Stomach (tissue), 9 donors: ENCODE measurements around the gene MYL3. TPM values are rescaled to one million over a fixed set of nuclear protein-coding genes. Genes with fewer than 3 reads are reported as not detected.

Source experiments
- DNase-seq, 2 donors: peaks; one replicate each; pipeline versions ENCODE4 v3.0.0 to v3.0.0-alpha.2; 2013 to 2019
- H3K27ac ChIP-seq, 5 donors: fragments of 200-600 bp in 4 of 5; sonication (generic) in 4 of 5; one replicate each; pipeline ENCODE4 v1.5.1; 2013 to 2019; ENCODE audit warnings: mild to moderate bottlenecking in 1 of 5, moderate library complexity in 1 of 5
- H3K27me3 ChIP-seq, 3 donors: fragments of 200-600 bp; sonication (generic); one replicate each; pipeline ENCODE4 v1.5.1; 2017 to 2019; ENCODE audit warnings: mixed run types in 1 of 3
- H3K36me3 ChIP-seq, 4 donors: fragments of 200-600 bp; sonication (generic); 1 replicate in 3 of 4; 2 replicates in 1 of 4; pipeline ENCODE4 v1.5.1; 2016 to 2019
- H3K4me1 ChIP-seq, 4 donors: fragments of 200-600 bp; sonication (generic); one replicate each; pipeline ENCODE4 v1.5.1; 2016 to 2019
- H3K4me3 ChIP-seq, 4 donors: fragments of 200-600 bp; sonication (generic) in 3 of 4; one replicate each; pipeline ENCODE4 v1.5.1; 2016 to 2019; ENCODE audit warnings: mild to moderate bottlenecking in 1 of 4
- H3K9me3 ChIP-seq, 4 donors: fragments of 200-600 bp; sonication (generic); one replicate each; pipeline ENCODE4 v1.5.1; 2016 to 2019
- CTCF ChIP-seq, 7 experiments: fragments of 450-650 bp in 4 of 7; fragments of 200-600 bp in 3 of 7; sonication (generic) in 3 of 7; IDR thresholded peaks; one replicate each; pipeline ENCODE4 v1.5.1; 2016 to 2019; ENCODE audit warnings: antibody characterized with exemption in 7 of 7, control low read depth in 2 of 7, mild to moderate bottlenecking in 1 of 7
- EP300 ChIP-seq: sonication (generic); formaldehyde crosslinking; IDR thresholded peaks from one replicate; pipeline ENCODE4 v1.6.1; 2017; ENCODE audit warnings: antibody characterized with exemption
- POLR2A ChIP-seq, 4 donors: fragments of 450-650 bp; IDR thresholded peaks; one replicate each; pipeline ENCODE4 v1.6.1; 2016; ENCODE audit warnings: antibody characterized with exemption in 4 of 4, control low read depth in 2 of 4, mild to moderate bottlenecking in 1 of 4, moderate library complexity in 1 of 4
- POLR2AphosphoS5 ChIP-seq, 3 donors: sonication (generic); formaldehyde crosslinking; IDR thresholded peaks; one replicate each; pipeline ENCODE4 v1.6.1; 2016; ENCODE audit warnings: antibody characterized with exemption in 3 of 3
- WGBS, 5 donors: extraction: QIAGEN DNeasy Blood & Tissue Kit in 3 of 5; methylation state at CpG; one replicate each; pipeline versions ENCODE4 v1.1.5 to v1.1.7; 2013 to 2018; 5-methylcytosine and 5-hydroxymethylcytosine counted together
- intact Hi-C: fragments of 100-400 bp; cut with DNase I; formaldehyde crosslinking; loops from one replicate; pipeline ENCODE4 v1.15.1; 2023; ENCODE audit warnings: low total_unique reads
- polyA plus RNA-seq, 3 donors: library from polyadenylated mRNA; stranded (reverse); fragments of 200-250 nt; gene quantifications; one replicate each; pipeline ENCODE4 v1.2.3, GENCODE V29; 2013
- total RNA-seq, 5 donors: library from RNA; depleted of rRNA; stranded (reverse); fragments of >200 nt; gene quantifications; one replicate each; pipeline versions ENCODE4 v1.1.0 to v1.2.3, GENCODE V29; 2014 to 2016
- donor health status: healthy with polysubstance abuse.
- donor health status: Bipolar disorder and iron deficiency.
- donor health status: healthy.

MYL3 gene
- total and polyA plus RNA-seq, 8 donors = 1.5 to 11.5 (median 5.0) TPM; not detected in 4

GRCh38 chr3:46844881-46845312 lies 18.3 kb downstream of the MYL3 start:
- Histone ChIP-seq H3K27ac (peak overlapping the region; percentile 22 to 87 (median 82)), H3K9me3 (peaks cover 0 to 26% (median 10%) of the 10 kb centered on the region in 4 donors), H3K4me1 (peaks cover 18 to 25% (median 22%) of the 10 kb centered on the region in 4 donors), H3K36me3 (no peaks in the 10 kb centered on the region), H3K27me3 (no peaks in the 10 kb centered on the region), H3K4me3 (peak overlapping the region; percentile 55 to 66 (median 58))
- intact Hi-C loops = no loop called here
- 37 to 47% (median 38%) methylated on average over 11 of the region's 11 CpGs for WGBS, 5 donors
- TF ChIP-seq POLR2AphosphoS5 (IDR thresholded peaks at IDR 0.05) (no peak), EP300 (no peak), CTCF (IDR thresholded peaks at IDR 0.05) (no peak), POLR2A (IDR thresholded peaks at IDR 0.05) (no peak)
- DNase-seq = peak in 1 of 2 donors; percentile 43

- no peak for DNase-seq
- peaks cover 0 to 30% (median 12%) of the 10 kb centered on the region in 4 donors for H3K9me3 ChIP-seq
- peak overlapping the region in 3 of 5 donors; percentile 82 to 87 (median 83) for H3K27ac ChIP-seq
- 63 to 79% (median 71%) methylated on average over 3 of the region's 3 CpGs for WGBS, 5 donors
- no peaks in the 10 kb centered on the region for H3K36me3 ChIP-seq
- H3K4me3 ChIP-seq = no peak overlapping the region
- intact Hi-C loops = no loop called here
- TF ChIP-seq CTCF (IDR thresholded peaks at IDR 0.05) (no peak), POLR2AphosphoS5 (IDR thresholded peaks at IDR 0.05) (no peak), POLR2A (IDR thresholded peaks at IDR 0.05) (no peak), EP300 (no peak)
- no peaks in the 10 kb centered on the region for H3K27me3 ChIP-seq
- peaks cover 18 to 25% (median 22%) of the 10 kb centered on the region in 4 donors for H3K4me1 ChIP-seq
Observed at GRCh38 chr3:46844397-46844796, 18.8 kb downstream of the MYL3 start.

- Histone ChIP-seq H3K4me1 (peaks cover 18 to 25% (median 22%) of the 10 kb centered on the region in 4 donors), H3K9me3 (peaks cover 0 to 39% (median 19%) of the 10 kb centered on the region in 4 donors), H3K36me3 (no peaks in the 10 kb centered on the region), H3K27ac (no peak overlapping the region), H3K4me3 (no peak overlapping the region), H3K27me3 (no peaks in the 10 kb centered on the region)
- no peak for TF ChIP-seq EP300
- no peak for TF ChIP-seq POLR2AphosphoS5 (IDR thresholded peaks at IDR 0.05)
- no peak for TF ChIP-seq CTCF (IDR thresholded peaks at IDR 0.05)
- no peak for TF ChIP-seq POLR2A (IDR thresholded peaks at IDR 0.05)
- WGBS, 5 donors = 89 to 97% (median 91%) methylated on average over 3 of the region's 3 CpGs
- no peak for DNase-seq
- intact Hi-C loops = no loop called here
Observed at GRCh38 chr3:46843508-46843907, 19.7 kb downstream of the MYL3 start.

GRCh38 chr3:46840491-46840890 lies 22.8 kb downstream of the MYL3 start:
- peaks cover 6 to 10% (median 8%) of the 10 kb centered on the region in 4 donors for H3K4me1 ChIP-seq
- no peak overlapping the region for H3K4me3 ChIP-seq
- intact Hi-C loops = no loop called here
- peaks cover 0 to 52% (median 29%) of the 10 kb centered on the region in 4 donors for H3K9me3 ChIP-seq
- H3K27me3 ChIP-seq = no peaks in the 10 kb centered on the region
- H3K36me3 ChIP-seq = no peaks in the 10 kb centered on the region
- DNase-seq = no peak
- 83 to 100% (median 97%) methylated on average over 1 of the region's 1 CpG for WGBS, 5 donors
- TF ChIP-seq EP300 (no peak), POLR2A (IDR thresholded peaks at IDR 0.05) (no peak), POLR2AphosphoS5 (IDR thresholded peaks at IDR 0.05) (no peak), CTCF (IDR thresholded peaks at IDR 0.05) (no peak)
- no peak overlapping the region for H3K27ac ChIP-seq
